Loucy (cell line): ENCODE measurements around the gene UTP20.

ENCODE experiments used
- H2AFZ ChIP-seq: fragments of 200-600 bp; sonication (generic); 2 replicates; pipeline ENCODE4 v1.6.0; 2016; ENCODE audit warnings: antibody characterized with exemption, mild to moderate bottlenecking, low read length, moderate library complexity
- H3F3A ChIP-seq: fragments of 200-600 bp; 2 replicates; pipeline ENCODE4 v1.6.0; 2016; ENCODE audit warnings: antibody characterized with exemption, low read depth, mild to moderate bottlenecking
- H3K27me3 ChIP-seq: fragments of 200-600 bp; sonication (generic); 2 replicates; pipeline ENCODE4 v1.6.1; 2014; ENCODE audit warnings: low read length, mild to moderate bottlenecking; ENCODE audit not compliant: insufficient read depth, poor library complexity, severe bottlenecking
- H3K36me3 ChIP-seq: fragments of 200-600 bp; sonication (generic); 2 replicates; pipeline ENCODE4 v1.6.1; 2016; ENCODE audit warnings: low read length; ENCODE audit not compliant: insufficient read depth
- H3K4me1 ChIP-seq: fragments of 200-600 bp; sonication (generic); 2 replicates; pipeline ENCODE4 v1.5.1; 2014; ENCODE audit warnings: low read length, mild to moderate bottlenecking; ENCODE audit not compliant: insufficient read depth, poor library complexity, severe bottlenecking
- H3K4me2 ChIP-seq: fragments of 200-600 bp; sonication (generic); 2 replicates; pipeline ENCODE4 v1.6.0; 2014; ENCODE audit warnings: antibody characterized with exemption, low read length, low read depth, mild to moderate bottlenecking; ENCODE audit not compliant: poor library complexity, severe bottlenecking
- H3K4me3 ChIP-seq: fragments of 200-600 bp; sonication (generic); 2 replicates; pipeline ENCODE4 v1.5.1; 2014; ENCODE audit warnings: low read length, mild to moderate bottlenecking, mixed read lengths; ENCODE audit not compliant: poor library complexity, severe bottlenecking
- H3K79me2 ChIP-seq: fragments of 200-600 bp; sonication (generic); 2 replicates; pipeline ENCODE4 v1.6.1; 2014; ENCODE audit warnings: low read length; ENCODE audit not compliant: insufficient read depth
- H3K9ac ChIP-seq: fragments of 200-600 bp; sonication (generic); 2 replicates; pipeline ENCODE4 v1.6.0; 2014; ENCODE audit warnings: mild to moderate bottlenecking, low read depth, low read length, moderate library complexity; ENCODE audit not compliant: poor library complexity, severe bottlenecking
- H3K9me2 ChIP-seq: fragments of 200-600 bp; sonication (generic); replicated peaks from 2 replicates; pipeline ENCODE4 v1.6.1; 2016; ENCODE audit warnings: low read depth, low read length, mixed read lengths
- H3K9me3 ChIP-seq: fragments of 200-600 bp; sonication (generic); 2 replicates; pipeline ENCODE4 v1.6.1; 2014; ENCODE audit warnings: mild to moderate bottlenecking, antibody characterized with exemption, low read length, low read depth; ENCODE audit not compliant: insufficient read depth
- H4K20me1 ChIP-seq: fragments of 200-600 bp; sonication (generic); 2 replicates; pipeline ENCODE4 v1.6.0; 2014; ENCODE audit warnings: antibody characterized with exemption, low read length, mild to moderate bottlenecking; ENCODE audit not compliant: insufficient read depth, poor library complexity, severe bottlenecking
- EZH2phosphoT487 ChIP-seq: fragments of 200-600 bp; IDR thresholded peaks from 2 replicates; pipeline ENCODE4 v1.6.1; 2018; ENCODE audit warnings: antibody characterized with exemption, mild to moderate bottlenecking, moderate library complexity, borderline replicate concordance
- TF ChIP-seq, protein P1 (sequence below): fragments of 200-600 bp; sonication (generic); conservative IDR thresholded peaks from 2 replicates; pipeline ENCODE4 v1.5.1; 2014; ENCODE audit warnings: mild to moderate bottlenecking, antibody characterized with exemption, low read length

Gene UTP20

DNA sequence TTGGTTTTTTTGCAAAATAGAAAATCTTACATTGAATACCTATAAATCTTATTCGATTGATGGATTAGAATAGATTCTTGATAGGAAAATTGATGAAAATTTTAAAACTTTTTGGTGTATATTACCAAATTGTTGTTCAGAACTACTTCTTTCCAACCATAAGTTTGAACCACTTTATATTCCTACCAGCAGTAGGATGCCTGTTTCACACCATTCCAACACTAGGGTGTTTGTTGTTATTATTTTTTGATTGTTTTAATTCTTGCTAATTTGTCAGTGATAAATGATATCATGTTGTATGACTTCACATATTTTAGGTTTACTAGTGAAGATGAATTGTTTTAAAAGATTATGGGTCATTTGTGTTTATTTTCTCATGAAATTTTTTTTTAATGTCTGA, 43.4 kb downstream of the UTP20 start:
- Histone ChIP-seq H4K20me1 (no peaks in the 10 kb centered on the region), H3K27me3 (no peaks in the 10 kb centered on the region)

DNA sequence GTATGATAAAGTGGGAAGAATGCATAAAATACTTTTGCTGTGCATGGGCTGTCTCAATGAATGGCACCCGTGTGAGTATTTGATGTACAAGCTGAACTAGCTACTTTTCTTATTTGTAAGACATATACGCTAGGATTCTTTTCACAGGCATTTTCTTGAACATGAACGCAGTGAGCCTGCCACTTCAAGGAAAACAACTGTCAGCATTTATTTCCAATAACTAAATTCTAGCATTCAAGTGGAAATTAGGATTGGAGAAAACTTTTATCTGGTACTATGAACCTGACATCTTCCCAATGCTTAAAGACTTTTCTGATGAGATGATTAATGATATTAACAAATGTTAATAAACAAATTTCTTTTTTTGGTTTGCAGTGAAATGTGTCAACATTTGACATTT, 45.7 kb downstream of the UTP20 start:
- H3K27me3 ChIP-seq = no peaks in the 10 kb centered on the region
- no peak overlapping the region for H3K4me2 ChIP-seq
- no peaks in the 10 kb centered on the region for H3K9me3 ChIP-seq
- peaks cover 27% of the 10 kb centered on the region; the same call in 1 of the 2 replicates for H3K36me3 ChIP-seq
- H3K4me3 ChIP-seq = no peak overlapping the region
- H2AFZ ChIP-seq = no peak overlapping the region
- no peaks in the 10 kb centered on the region for H4K20me1 ChIP-seq
- H3K9ac ChIP-seq = no peak overlapping the region
- no peaks in the 10 kb centered on the region for H3K4me1 ChIP-seq
- no peaks in the 10 kb centered on the region for H3K79me2 ChIP-seq
- TF ChIP-seq, protein P1, sequence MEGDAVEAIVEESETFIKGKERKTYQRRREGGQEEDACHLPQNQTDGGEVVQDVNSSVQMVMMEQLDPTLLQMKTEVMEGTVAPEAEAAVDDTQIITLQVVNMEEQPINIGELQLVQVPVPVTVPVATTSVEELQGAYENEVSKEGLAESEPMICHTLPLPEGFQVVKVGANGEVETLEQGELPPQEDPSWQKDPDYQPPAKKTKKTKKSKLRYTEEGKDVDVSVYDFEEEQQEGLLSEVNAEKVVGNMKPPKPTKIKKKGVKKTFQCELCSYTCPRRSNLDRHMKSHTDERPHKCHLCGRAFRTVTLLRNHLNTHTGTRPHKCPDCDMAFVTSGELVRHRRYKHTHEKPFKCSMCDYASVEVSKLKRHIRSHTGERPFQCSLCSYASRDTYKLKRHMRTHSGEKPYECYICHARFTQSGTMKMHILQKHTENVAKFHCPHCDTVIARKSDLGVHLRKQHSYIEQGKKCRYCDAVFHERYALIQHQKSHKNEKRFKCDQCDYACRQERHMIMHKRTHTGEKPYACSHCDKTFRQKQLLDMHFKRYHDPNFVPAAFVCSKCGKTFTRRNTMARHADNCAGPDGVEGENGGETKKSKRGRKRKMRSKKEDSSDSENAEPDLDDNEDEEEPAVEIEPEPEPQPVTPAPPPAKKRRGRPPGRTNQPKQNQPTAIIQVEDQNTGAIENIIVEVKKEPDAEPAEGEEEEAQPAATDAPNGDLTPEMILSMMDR = no peak
- TF ChIP-seq EZH2phosphoT487 = no peak
- H3K9me2 ChIP-seq = no peaks in the 10 kb centered on the region
- no peaks in the 10 kb centered on the region for H3F3A ChIP-seq

More for the DNA sequence above, 43.4 kb downstream of the UTP20 start:
- Histone ChIP-seq H2AFZ (no peak overlapping the region), H3K9ac (no peak overlapping the region), H3K4me2 (no peak overlapping the region), H3K79me2 (no peaks in the 10 kb centered on the region), H3K4me3 (no peak overlapping the region), H3K9me2 (no peaks in the 10 kb centered on the region), H3K4me1 (no peaks in the 10 kb centered on the region), H3F3A (no peaks in the 10 kb centered on the region), H3K36me3 (peaks cover 11% of the 10 kb centered on the region; the same call in 1 of the 2 replicates), H3K9me3 (no peaks in the 10 kb centered on the region)
- TF ChIP-seq, protein P1 = no peak
- TF ChIP-seq EZH2phosphoT487 = no peak

DNA sequence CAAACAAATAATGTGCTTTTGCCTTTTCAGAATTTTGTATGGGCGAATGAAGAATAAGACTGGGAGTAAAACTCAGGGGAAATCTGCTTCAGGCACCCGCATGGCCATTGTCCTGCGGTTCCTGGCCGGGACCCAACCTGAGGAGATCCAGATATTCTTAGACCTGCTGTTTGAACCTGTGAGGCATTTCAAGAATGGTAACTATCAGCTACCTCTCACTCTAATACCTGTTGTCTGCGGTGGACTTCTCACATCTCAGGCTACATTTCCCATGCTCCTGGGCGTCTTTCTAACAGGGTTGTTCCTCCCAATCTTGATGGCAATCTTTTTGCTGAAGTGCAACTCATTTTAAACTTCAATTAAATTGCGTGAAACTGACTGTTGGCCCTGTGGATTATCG, 47.1 kb downstream of the UTP20 start:
- Histone ChIP-seq H3F3A (no peaks in the 10 kb centered on the region), H2AFZ (no peak overlapping the region), H3K9me2 (no peaks in the 10 kb centered on the region), H3K79me2 (no peaks in the 10 kb centered on the region), H3K27me3 (no peaks in the 10 kb centered on the region), H3K9me3 (no peaks in the 10 kb centered on the region), H3K4me2 (no peak overlapping the region), H3K36me3 (peaks cover 33% of the 10 kb centered on the region; the same call in 1 of the 2 replicates), H3K4me1 (no peaks in the 10 kb centered on the region), H3K4me3 (no peak overlapping the region), H4K20me1 (no peaks in the 10 kb centered on the region), H3K9ac (no peak overlapping the region)
- TF ChIP-seq EZH2phosphoT487 = no peak
- TF ChIP-seq, protein P1 = no peak
